K562 (cell line): ENCODE measurements around the gene MRPL28.

Source experiments
- CTCF ChIP-seq, 3 experiments: IDR thresholded peaks in 2 of 3; conservative IDR thresholded peaks in 1 of 3; 2 replicates each; pipeline ENCODE4 v1.5.1; 2011 to 2012; ENCODE audit warnings: low read length in 3 of 3, mild to moderate bottlenecking in 3 of 3, control low read depth in 2 of 3, improper control_type of control experiment in 1 of 3, inconsistent platforms in 1 of 3, low read depth in 1 of 3, mixed read lengths in 1 of 3, moderate library complexity in 1 of 3; ENCODE audit not compliant: insufficient read depth in 2 of 3
- EHMT2 ChIP-seq: fragments of 450-650 bp; IDR thresholded peaks from 2 replicates; pipeline ENCODE4 v1.6.1; 2018; ENCODE audit warnings: antibody characterized with exemption
- HDGF ChIP-seq: fragments of 450-650 bp; IDR thresholded peaks from 2 replicates; pipeline ENCODE4 v1.6.1; 2016
- MTF1 ChIP-seq: fragments of 250-450 bp; sonication (Bioruptor Pico); IDR thresholded peaks from 2 replicates; pipeline ENCODE4 v1.9.0; 2021; ENCODE audit warnings: moderate library complexity, mild to moderate bottlenecking, inconsistent platforms, borderline replicate concordance
- MXD1 ChIP-seq: fragments of 250-450 bp; sonication (Bioruptor Pico); IDR thresholded peaks from 2 replicates; pipeline ENCODE4 v1.8.0; 2021; ENCODE audit warnings: borderline replicate concordance, mild to moderate bottlenecking, moderate library complexity; ENCODE audit not compliant: poor library complexity, severe bottlenecking
- NRF1 ChIP-seq, 2 experiments: fragments of 450-650 bp; IDR thresholded peaks in 1 of 2; conservative IDR thresholded peaks in 1 of 2; 2 replicates each; pipeline ENCODE4 v1.6.1; 2014; ENCODE audit warnings: mild to moderate bottlenecking in 2 of 2
- POLR2A ChIP-seq: fragments of 450-650 bp; conservative IDR thresholded peaks from 2 replicates; pipeline ENCODE4 v1.6.1; 2016
- REST ChIP-seq, 2 experiments: fragments of 450-650 bp; formaldehyde crosslinking in 1 of 2; IDR thresholded peaks; 2 replicates each; pipeline versions ENCODE4 v1.4.0 to v1.6.1; 2014 to 2020; ENCODE audit warnings: mild to moderate bottlenecking in 2 of 2, borderline replicate concordance in 1 of 2, low read depth in 1 of 2
- SIRT6 ChIP-seq: IDR thresholded peaks from one replicate; pipeline ENCODE4 v1.6.1; 2012; ENCODE audit warnings: low read depth, mild to moderate bottlenecking, control low read depth, inconsistent platforms, low read length, moderate library complexity
- TAF1 ChIP-seq: IDR thresholded peaks from 2 replicates; pipeline ENCODE4 v1.6.1; 2011; ENCODE audit warnings: mild to moderate bottlenecking, low read length, moderate library complexity; ENCODE audit not compliant: insufficient read depth, control insufficient read depth, severe bottlenecking; ENCODE audit errors: extremely low read depth
- TCFL5 ChIP-seq: fragments of 250-450 bp; sonication (Bioruptor Pico); conservative IDR thresholded peaks from 2 replicates; pipeline ENCODE4 v1.6.1; 2021; ENCODE audit warnings: mild to moderate bottlenecking, moderate library complexity, matching md5 sums

- TF ChIP-seq POLR2A (no peak), CTCF (IDR thresholded peaks at IDR 0.05 in 2 of 3, conservative IDR thresholded peaks at IDR 0.05 in 1 of 3; ENCODE audit: insufficient read depth in 2 of 3, low read depth in 1 of 3, low read length in 3 of 3) (no peak), NRF1 (conservative IDR thresholded peaks at IDR 0.05 in 1 of 2, IDR thresholded peaks at IDR 0.05 in 1 of 2) (no peak), REST (IDR thresholded peaks at IDR 0.05; ENCODE audit: borderline replicate concordance) (no peak), REST (CRISPR knock-in tag; IDR thresholded peaks at IDR 0.05; ENCODE audit: low read depth) (no peak), TCFL5 (no peak), MXD1 (CRISPR knock-in tag) (no peak), TAF1 (no peak), EHMT2 (no peak), MTF1 (CRISPR knock-in tag) (no peak), SIRT6 (no peak), HDGF (no peak)
Observed at GRCh38 chr16:389352-389751, 19.0 kb upstream of the MRPL28 start.
